Gastrocnemius medialis (tissue), 4 donors: ENCODE measurements around the gene LSAMP.

Experiments used
- CTCF ChIP-seq, 5 experiments: fragments of 450-650 bp in 3 of 5; fragments of 200-600 bp in 2 of 5; sonication (generic) in 2 of 5; IDR thresholded peaks in 4 of 5; conservative IDR thresholded peaks in 1 of 5; 1 replicate in 4 of 5; 2 replicates in 1 of 5; pipeline ENCODE4 v1.5.1; 2016 to 2019; ENCODE audit warnings: antibody characterized with exemption in 5 of 5, mild to moderate bottlenecking in 3 of 5, moderate library complexity in 3 of 5
- POLR2A ChIP-seq, 2 donors: fragments of 450-650 bp; IDR thresholded peaks; one replicate each; pipeline ENCODE4 v1.6.1; 2017; ENCODE audit warnings: antibody characterized with exemption in 2 of 2, mild to moderate bottlenecking in 2 of 2, moderate library complexity in 2 of 2

GRCh38 chr3:115804713-115805119, 640.6 kb downstream of the LSAMP start:
- TF ChIP-seq POLR2A (IDR thresholded peaks at IDR 0.05) (no peak), CTCF (IDR thresholded peaks at IDR 0.05 in 4 of 5, conservative IDR thresholded peaks at IDR 0.05 in 1 of 5) (no peak)
